HepG2 (cell line): ENCODE results near the gene FBN3. TPM values are rescaled to one million over a fixed set of nuclear protein-coding genes. Genes with fewer than 3 reads are reported as not detected.
A peak's percentile ranks its signal among the peaks of the same experiment; 100 is the strongest.

Source experiments
- ATAC-seq: fragments of 200-7000 bp; cut with Tn5 transposase; 3 replicates; pipeline ENCODE4 v1.9.1; 2020; ENCODE audit warnings: mild to moderate bottlenecking, moderate library complexity
- BruUV-seq: library from RNA; stranded (reverse); fragments of 400-500 nt; replicated peaks from 2 replicates; lab custom pipeline; 2021; lab: Mats Ljungman, UMichigan
- CTCF ChIA-PET: fragments of 300-600 bp; formaldehyde crosslinking; extraction: SDS; loops from one replicate; lab custom pipeline; 2021; ENCODE audit warnings: low total read pairs, inconsistent platforms, low intra/inter-chr PET ratio; lab: Yijun Ruan, JAX
- POLR2A ChIA-PET: fragments of 350-600 bp; sonication (Branson Sonifier 250); formaldehyde crosslinking; loops from one replicate; lab custom pipeline; 2020; ENCODE audit warnings: antibody characterized with exemption, inconsistent platforms; lab: Yijun Ruan, JAX
- DNase-seq: peaks from one replicate; pipeline ENCODE4 v3.0.0-alpha.2; 2015; ENCODE audit warnings: low spot score
- FAIRE-seq: peaks from 3 replicates; lab custom pipeline; 2011; peaks lifted over from hg19 to GRCh38; lab: Jason Lieb, UNC
- H2AFZ ChIP-seq: one replicate; pipeline ENCODE4 v1.6.1; 2011; ENCODE audit warnings: low read length, inconsistent platforms
- H3K27ac ChIP-seq: fragments of 300-600 bp; 3 replicates; pipeline ENCODE4 v1.8.0; 2011; ENCODE audit warnings: mixed run types, mild to moderate bottlenecking, mixed read lengths, low read length, inconsistent platforms; ENCODE audit not compliant: insufficient read depth; ENCODE audit errors: extremely low read length
- H3K27me3 ChIP-seq, 2 experiments: fragments of 200-600 bp in 1 of 2; 2 replicates in 1 of 2; 3 replicates in 1 of 2; pipeline versions ENCODE4 v1.6.0 to v1.8.0; 2011; ENCODE audit warnings: low read length in 2 of 2, mild to moderate bottlenecking in 2 of 2, moderate library complexity in 2 of 2, inconsistent platforms in 1 of 2; ENCODE audit not compliant: insufficient read depth in 2 of 2, control insufficient read depth in 1 of 2
- H3K36me3 ChIP-seq, 2 experiments: fragments of 200-600 bp in 1 of 2; replicated peaks in 1 of 2; 2 replicates in 1 of 2; 3 replicates in 1 of 2; pipeline versions ENCODE4 v1.5.1 to v1.8.0; 2011; ENCODE audit warnings: low read length in 2 of 2, inconsistent platforms in 1 of 2; ENCODE audit not compliant: insufficient read depth in 2 of 2, control insufficient read depth in 1 of 2
- H3K4me1 ChIP-seq: 2 replicates; pipeline ENCODE4 v1.5.1; 2012; ENCODE audit warnings: low read length, inconsistent platforms; ENCODE audit not compliant: insufficient read depth
- H3K4me2 ChIP-seq: 2 replicates; pipeline ENCODE4 v1.6.0; 2011; ENCODE audit warnings: low read depth, low read length, inconsistent platforms
- H3K4me3 ChIP-seq, 3 experiments: fragments of 200-600 bp in 1 of 3; sonication (generic), shearing (Covaris generic) in 1 of 3; replicated peaks in 1 of 3; 2 replicates each; pipeline ENCODE4 v1.5.1; 2011 to 2016; ENCODE audit warnings: low read length in 3 of 3, inconsistent platforms in 2 of 3, low read depth in 2 of 3, mild to moderate bottlenecking in 2 of 3, control low read depth in 1 of 3, mixed read lengths in 1 of 3; ENCODE audit not compliant: insufficient read depth in 1 of 3
- H3K79me2 ChIP-seq: one replicate; pipeline ENCODE4 v1.6.1; 2011; ENCODE audit warnings: low read length, inconsistent platforms; ENCODE audit not compliant: insufficient read depth
- H3K9ac ChIP-seq: 2 replicates; pipeline ENCODE4 v1.6.0; 2011; ENCODE audit warnings: mild to moderate bottlenecking, low read depth, low read length, inconsistent platforms; ENCODE audit not compliant: insufficient read depth
- H3K9me3 ChIP-seq: 2 replicates; pipeline ENCODE4 v1.5.1; 2012; ENCODE audit warnings: mild to moderate bottlenecking, low read length
- H4K20me1 ChIP-seq: 2 replicates; pipeline ENCODE4 v1.6.0; 2011; ENCODE audit warnings: inconsistent platforms, mild to moderate bottlenecking, low read length, moderate library complexity; ENCODE audit not compliant: insufficient read depth
- HNF4A ChIP-seq: sonication (generic); formaldehyde crosslinking; IDR thresholded peaks from 2 replicates; pipeline ENCODE4 v1.4.0; 2020; ENCODE audit warnings: missing genetic modification reagents
- MBD4 ChIP-seq: IDR thresholded peaks from 2 replicates; pipeline ENCODE4 v1.6.1; 2012; ENCODE audit warnings: low read length, inconsistent platforms, borderline replicate concordance
- MEIS2 ChIP-seq: sonication (generic); formaldehyde crosslinking; IDR thresholded peaks from 2 replicates; pipeline ENCODE4 v1.9.0; 2021; ENCODE audit warnings: mild to moderate bottlenecking, missing genetic modification reagents
- RARA ChIP-seq: IDR thresholded peaks from 2 replicates; pipeline ENCODE4 v1.6.1; 2016; ENCODE audit warnings: missing genetic modification reagents, missing compliant biosample characterization
- RXRB ChIP-seq: IDR thresholded peaks from 2 replicates; pipeline ENCODE4 v1.6.1; 2016; ENCODE audit warnings: borderline replicate concordance, missing genetic modification reagents, missing compliant biosample characterization
- ZNF121 ChIP-seq: sonication (generic); formaldehyde crosslinking; IDR thresholded peaks from 2 replicates; pipeline ENCODE4 v1.5.0; 2020; ENCODE audit warnings: mild to moderate bottlenecking, missing genetic modification reagents
- WGBS: methylation state at CpG from one replicate; pipeline ENCODE4 v1.1.6; 2017; ENCODE audit warnings: low lambda C conversion rate; 5-methylcytosine and 5-hydroxymethylcytosine counted together
- in situ Hi-C: cut with HindIII; loops from 2 replicates; pipeline ENCODE4 v1.10.0; 2017; ENCODE audit warnings: low pct_unique_long_range_greater_than_20kb; ENCODE audit not compliant: extremely low pct_ligation_motif_present
- intact Hi-C: fragments of 100-400 bp; cut with micrococcal nuclease; formaldehyde crosslinking; loops from one replicate; pipeline ENCODE4 v1.10.0; 2022; ENCODE audit not compliant: unreplicated experiment
- polyA plus RNA-seq, 8 experiments: library from polyadenylated mRNA; depleted of rRNA in 3 of 8; stranded (reverse) in 7 of 8; unstranded in 1 of 8; fragments of >200 nt; fragmentation: Illumina TruSeq in 4 of 8; extraction: Trizol in 4 of 8; gene quantifications; 2 replicates each; pipeline versions ENCODE4 v1.2.1 to v1.2.3, GENCODE V29; 2011 to 2016; ENCODE audit warnings: low read depth in 4 of 8, missing spikeins in 1 of 8, mixed read lengths in 1 of 8; ENCODE audit not compliant: insufficient read depth in 1 of 8
- total RNA-seq, 5 experiments: library from RNA; depleted of rRNA; stranded (reverse); fragments of >200 nt; fragmentation: Illumina TruSeq; extraction: Trizol; gene quantifications; 2 replicates each; pipeline ENCODE4 v1.2.3, GENCODE V29; 2016; ENCODE audit warnings: low read depth in 1 of 5
- TF ChIP-seq, protein P1 (sequence below): sonication (generic); formaldehyde crosslinking; conservative IDR thresholded peaks from 2 replicates; pipeline ENCODE4 v1.4.0; 2020; ENCODE audit warnings: mild to moderate bottlenecking, missing genetic modification reagents, moderate library complexity

FBN3 gene
- total and polyA plus RNA-seq, 2 of the 13 experiments (the other 11 are each of a cell fraction or from before 2014, with no cell fraction given): 0.20 to 1.3 TPM

DNA sequence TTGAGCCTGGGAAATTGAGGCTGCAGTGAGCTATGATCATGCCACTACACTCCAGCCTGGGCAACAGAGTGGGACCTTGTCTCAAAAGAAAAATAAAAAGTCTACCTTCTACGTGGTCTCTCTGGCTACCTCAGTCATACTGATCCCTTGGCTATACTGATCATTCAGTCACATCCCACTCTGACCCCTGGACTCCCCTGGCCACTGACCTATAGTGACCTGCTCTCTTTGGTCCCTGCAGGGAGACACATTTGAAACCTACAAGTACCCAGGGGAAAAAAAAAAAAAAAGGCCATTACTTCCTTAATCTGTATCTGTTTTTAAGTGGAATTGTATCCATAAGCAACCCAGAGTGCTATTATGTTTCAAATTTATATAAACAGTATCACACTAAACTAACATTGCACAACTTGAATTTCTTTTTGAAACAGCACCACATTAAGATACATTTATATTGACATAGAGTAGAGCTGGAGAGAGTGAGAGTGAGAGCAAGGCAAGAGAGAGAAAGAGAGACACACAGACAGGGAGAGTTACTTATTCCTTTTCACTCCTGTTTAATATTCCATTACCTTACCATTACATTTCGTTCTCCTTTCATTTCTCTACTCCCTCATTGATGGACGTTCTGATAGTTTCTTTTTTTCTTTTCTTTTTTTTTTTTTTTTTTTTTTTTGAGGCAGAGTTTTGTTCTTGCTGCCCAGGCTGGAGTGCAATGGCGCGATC, 36.1 kb upstream of the FBN3 start:
- H4K20me1 ChIP-seq: no peaks in the 10 kb centered on the region
- DNase-seq: no peak
- no peak for FAIRE-seq
- no peaks in the 10 kb centered on the region for H3K9me3 ChIP-seq
- no peaks in the 10 kb centered on the region for H3K36me3 ChIP-seq
- intact Hi-C loops (no loop called here), in situ Hi-C loops (no loop called here)
- peaks cover 56% of the 10 kb centered on the region for H3K4me1 ChIP-seq
- H3K27me3 ChIP-seq: no peaks in the 10 kb centered on the region; a peak in 1 of 5 replicates
- no TSS peak for BruUV-seq
- no peak overlapping the region for H3K27ac ChIP-seq
- WGBS: 46% methylated on average over 5 of the region's 5 CpGs
- no peak overlapping the region for H3K4me3 ChIP-seq
- H3K9ac ChIP-seq: no peak overlapping the region
- CTCF ChIA-PET: no interaction called here
- peak overlapping the region; percentile 14; the same call in 1 of the 2 replicates for H3K4me2 ChIP-seq
- peak; percentile 44 for ATAC-seq
- H2AFZ ChIP-seq: no peak overlapping the region
- TF ChIP-seq RXRB (CRISPR knock-in tag) (0 out of 2 replicates have a peak, but pooled peaks have one; percentile 17), MBD4 (no peak), RARA (CRISPR knock-in tag) (0 out of 2 replicates have a peak, but pooled peaks have one; percentile 11), HNF4A (CRISPR knock-in tag) (0 out of 2 replicates have a peak, but pooled peaks have one; percentile 18), ZNF121 (no peak), MEIS2 (CRISPR knock-in tag) (no peak)
- TF ChIP-seq, protein P1, sequence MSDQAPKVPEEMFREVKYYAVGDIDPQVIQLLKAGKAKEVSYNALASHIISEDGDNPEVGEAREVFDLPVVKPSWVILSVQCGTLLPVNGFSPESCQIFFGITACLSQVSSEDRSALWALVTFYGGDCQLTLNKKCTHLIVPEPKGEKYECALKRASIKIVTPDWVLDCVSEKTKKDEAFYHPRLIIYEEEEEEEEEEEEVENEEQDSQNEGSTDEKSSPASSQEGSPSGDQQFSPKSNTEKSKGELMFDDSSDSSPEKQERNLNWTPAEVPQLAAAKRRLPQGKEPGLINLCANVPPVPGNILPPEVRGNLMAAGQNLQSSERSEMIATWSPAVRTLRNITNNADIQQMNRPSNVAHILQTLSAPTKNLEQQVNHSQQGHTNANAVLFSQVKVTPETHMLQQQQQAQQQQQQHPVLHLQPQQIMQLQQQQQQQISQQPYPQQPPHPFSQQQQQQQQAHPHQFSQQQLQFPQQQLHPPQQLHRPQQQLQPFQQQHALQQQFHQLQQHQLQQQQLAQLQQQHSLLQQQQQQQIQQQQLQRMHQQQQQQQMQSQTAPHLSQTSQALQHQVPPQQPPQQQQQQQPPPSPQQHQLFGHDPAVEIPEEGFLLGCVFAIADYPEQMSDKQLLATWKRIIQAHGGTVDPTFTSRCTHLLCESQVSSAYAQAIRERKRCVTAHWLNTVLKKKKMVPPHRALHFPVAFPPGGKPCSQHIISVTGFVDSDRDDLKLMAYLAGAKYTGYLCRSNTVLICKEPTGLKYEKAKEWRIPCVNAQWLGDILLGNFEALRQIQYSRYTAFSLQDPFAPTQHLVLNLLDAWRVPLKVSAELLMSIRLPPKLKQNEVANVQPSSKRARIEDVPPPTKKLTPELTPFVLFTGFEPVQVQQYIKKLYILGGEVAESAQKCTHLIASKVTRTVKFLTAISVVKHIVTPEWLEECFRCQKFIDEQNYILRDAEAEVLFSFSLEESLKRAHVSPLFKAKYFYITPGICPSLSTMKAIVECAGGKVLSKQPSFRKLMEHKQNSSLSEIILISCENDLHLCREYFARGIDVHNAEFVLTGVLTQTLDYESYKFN (CRISPR knock-in tag): 0 out of 2 replicates have a peak, but pooled peaks have one; percentile 23
- POLR2A ChIA-PET: no interaction called here
- no peaks in the 10 kb centered on the region for H3K79me2 ChIP-seq
